ENCODE results near the gene GLE1.

GRCh38 chr9:128459011-128459410, 45.5 kb upstream of the GLE1 start:
- TF ChIP-seq POLR2AphosphoS5 (IDR thresholded peaks at IDR 0.05; ENCODE audit: low read depth) (no peak), CTCF (IDR thresholded peaks at IDR 0.05; ENCODE audit: insufficient read depth, low read length) (no peak), REST (IDR thresholded peaks at IDR 0.05; ENCODE audit: insufficient replicate concordance, low read depth) (no peak), GABPA (IDR thresholded peaks at IDR 0.05; ENCODE audit: low read depth) (no peak)

Measured in HL-60 (cell line).